HG03280 (cell line): ENCODE results near the gene HPCAL1.
A peak's percentile ranks its signal among the peaks of the same experiment; 100 is the strongest.

Experiments used
- ATAC-seq: cut with Tn5 transposase; IDR thresholded peaks from one replicate; pipeline ENCODE4 v1.9.1; 2021; ENCODE audit warnings: mild to moderate bottlenecking, moderate library complexity; ENCODE audit not compliant: unreplicated experiment

The HPCAL1 gene

GRCh38 chr2:10366601-10367270 lies 64.0 kb downstream of the HPCAL1 start:
- ATAC-seq = no peak

- ATAC-seq = no peak
These were observed 65.1 kb downstream of the HPCAL1 start for GRCh38 chr2:10367472-10368439.

DNA sequence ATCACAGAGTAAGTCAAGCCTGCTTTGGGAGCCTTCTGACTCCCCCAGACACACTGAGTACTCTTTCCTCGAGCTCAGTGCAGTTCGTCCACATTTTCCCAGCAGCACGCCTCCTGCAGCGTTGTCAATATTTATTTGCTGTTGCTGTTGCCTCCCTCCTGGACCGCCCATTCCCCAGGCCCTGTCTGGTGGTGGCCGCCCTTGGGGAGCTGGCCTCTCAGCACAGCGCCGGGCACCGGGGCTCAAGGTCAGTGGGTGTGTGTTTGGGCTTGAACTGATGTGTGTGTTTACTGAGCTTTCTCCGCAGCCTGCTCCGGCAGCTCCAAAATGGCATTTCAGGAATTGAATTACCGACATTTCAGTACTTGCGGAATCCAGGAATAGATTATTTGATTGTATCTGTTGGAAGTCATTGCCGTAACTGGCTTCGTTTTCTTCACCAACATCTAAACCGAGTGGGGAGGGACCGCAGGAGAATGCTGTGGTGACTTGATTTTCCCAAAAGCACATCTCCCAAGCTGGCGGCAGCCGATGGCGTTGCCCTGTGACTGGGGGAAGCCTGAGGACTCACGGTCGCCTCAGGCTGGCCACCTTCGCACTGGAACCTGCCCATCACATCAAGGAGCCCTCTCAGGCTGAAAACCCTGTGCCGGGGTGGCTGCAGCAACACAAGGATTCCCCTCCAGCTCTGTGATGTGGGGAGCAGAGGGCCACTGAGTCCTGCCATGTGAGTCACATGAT lies 66.0 kb downstream of the HPCAL1 start:
- ATAC-seq = no peak

DNA sequence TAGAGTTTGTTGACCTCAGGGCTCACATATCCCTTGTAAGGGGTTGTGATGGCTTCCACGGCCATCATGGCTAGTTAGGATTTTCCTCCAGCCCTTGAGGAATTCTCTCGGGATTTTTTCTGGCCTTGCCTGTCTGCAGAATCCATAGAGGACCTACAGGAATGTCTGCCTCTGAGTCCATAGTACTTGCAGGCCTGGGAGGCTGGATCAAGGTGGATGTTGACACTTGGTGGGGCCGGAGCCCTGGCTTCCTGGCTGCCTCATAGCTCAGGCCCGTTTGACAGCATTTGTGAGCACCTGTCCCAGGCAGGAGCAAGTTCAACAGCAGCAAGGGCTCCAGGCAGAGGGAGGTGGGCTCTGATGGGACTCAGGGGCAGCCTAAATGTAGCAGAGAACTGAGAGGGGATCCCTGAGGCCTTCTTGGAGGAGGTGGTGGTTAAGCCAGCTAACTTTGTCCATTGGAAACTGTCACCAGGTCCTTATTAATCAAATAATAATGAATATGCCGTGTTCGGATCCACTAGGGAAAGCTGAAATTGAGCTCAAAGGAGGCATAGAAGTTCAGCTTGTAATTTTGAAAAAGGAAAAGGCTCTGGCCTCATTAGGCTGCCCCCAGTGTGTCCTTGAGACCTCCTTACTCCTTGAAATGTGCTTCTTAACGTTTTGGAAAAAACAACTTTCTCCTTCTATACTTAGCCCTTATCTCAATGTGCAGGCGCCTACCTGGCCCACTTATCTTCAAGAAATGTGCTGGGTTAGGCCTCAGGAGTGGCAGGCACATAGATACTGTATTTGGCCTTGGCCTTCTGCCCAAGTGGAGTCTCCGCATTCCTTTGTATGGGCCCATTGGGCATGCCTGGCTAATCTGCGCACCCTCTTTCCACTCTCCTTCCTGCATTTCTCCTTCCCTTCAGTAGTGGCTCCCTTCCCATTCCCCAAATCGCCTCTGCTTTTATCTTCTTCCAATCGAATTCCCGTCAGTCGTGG lies 66.9 kb downstream of the HPCAL1 start:
- ATAC-seq = no peak

- ATAC-seq = no peak
These were observed 67.7 kb downstream of the HPCAL1 start for GRCh38 chr2:10370390-10370789.

- ATAC-seq = no peak
These were observed 68.2 kb downstream of the HPCAL1 start for GRCh38 chr2:10370895-10371294.

DNA sequence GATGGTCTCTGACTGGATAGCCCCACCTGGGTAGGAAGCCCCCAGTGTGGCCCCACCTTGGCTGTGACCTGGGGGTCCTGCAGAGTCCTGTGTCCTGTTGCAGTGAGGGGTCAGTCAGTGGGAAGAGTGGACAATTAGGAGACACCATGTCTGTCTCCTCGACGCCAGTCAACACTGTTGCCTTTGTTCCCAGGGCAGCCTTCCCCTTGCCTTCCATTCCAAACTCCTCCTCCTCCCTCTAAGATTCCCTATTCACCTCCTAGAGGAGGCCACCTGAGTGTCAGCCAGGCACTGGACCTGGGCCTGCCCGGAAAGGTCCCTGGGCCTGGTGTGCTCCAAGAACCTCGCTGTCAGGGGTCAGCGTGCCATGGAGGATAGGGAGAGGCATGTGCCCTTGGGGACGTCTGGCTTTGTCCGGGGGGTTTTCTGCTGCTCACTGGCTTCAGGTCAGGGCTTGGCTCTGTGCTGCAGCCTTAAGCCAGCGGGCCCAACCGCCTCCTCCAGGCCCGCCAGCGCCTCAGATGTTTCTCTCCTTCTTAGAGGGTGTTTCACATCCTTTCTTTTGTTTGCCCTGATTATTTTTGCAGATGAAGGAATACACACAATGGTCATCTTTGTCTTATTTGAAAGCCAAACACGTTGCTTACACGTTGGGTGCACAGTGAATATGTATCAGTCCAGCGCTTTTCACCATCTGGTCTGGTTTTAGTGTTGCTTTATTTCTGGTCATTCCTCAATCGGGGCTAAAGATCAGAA lies 68.9 kb downstream of the HPCAL1 start:
- no peak for ATAC-seq

DNA sequence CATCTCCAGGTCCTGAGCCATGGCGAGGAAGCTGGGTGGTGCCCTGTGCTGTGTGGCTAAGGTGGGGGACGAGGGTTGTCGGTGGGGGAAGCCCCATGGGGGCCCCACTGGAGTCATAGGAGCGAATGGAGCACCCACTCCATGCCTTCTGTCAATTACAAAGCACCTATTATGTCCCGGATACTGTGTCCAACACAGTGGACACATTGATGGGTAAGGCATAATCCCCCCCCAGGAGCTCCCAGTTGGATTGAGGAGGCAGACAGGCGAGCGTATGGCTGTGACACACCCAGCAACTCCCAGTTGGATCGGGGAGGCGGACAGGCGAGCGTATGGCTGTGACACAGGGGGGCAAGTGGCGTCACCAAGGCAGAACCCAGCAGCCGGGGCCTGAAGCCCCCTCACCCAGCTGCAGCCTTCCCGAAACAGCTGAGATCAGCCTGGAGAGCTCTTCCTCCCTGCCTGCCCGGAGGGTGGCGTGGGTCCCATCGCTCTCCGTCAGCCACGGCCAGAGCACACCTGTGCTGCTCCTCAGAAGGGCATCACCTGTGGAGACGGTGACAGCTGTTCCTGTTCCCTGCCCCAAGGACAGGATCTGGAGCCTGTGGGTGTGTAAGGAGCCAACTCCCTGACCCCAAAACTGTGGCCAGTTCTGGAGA lies 69.6 kb downstream of the HPCAL1 start:
- ATAC-seq = no peak

DNA sequence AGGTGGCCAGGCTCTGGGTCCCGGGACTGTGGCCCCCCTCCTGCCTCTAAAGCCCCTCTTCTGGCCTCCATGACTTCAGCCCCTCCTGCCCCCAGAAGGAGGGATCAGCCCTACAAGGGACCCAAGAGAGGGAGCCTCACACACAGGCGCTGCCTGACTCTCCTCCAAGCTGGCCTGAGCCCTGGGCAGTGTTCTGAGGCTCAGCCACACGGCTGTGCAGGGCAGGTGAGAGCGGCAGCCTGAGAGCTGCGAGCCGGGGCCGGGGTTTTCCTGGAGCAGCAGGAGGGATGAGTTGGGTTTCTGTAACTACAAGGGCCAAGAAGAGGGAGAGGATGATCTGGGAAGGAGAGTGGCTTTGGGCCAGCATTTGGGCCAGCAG lies 70.1 kb downstream of the HPCAL1 start:
- no peak for ATAC-seq

DNA sequence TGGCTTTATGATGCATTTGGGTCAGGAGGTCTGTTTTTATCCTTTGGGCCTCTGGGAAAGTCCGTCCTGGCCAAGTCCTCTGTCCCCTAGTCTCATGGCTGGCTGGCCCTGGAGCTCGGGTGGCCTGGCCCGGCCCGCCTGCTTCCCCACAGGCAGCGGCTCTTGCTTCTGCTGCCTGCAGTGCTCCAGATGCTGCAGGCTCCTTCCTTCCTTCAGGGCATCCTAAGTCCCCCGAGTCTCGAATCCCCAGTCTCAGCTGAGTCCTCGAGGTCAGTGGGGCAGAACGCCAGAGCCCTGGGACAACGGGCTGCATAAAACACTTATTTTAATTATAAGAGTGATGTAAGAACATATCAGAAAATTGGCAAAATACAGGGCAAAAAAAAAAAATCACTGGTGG lies 71.2 kb downstream of the HPCAL1 start:
- no peak for ATAC-seq

DNA sequence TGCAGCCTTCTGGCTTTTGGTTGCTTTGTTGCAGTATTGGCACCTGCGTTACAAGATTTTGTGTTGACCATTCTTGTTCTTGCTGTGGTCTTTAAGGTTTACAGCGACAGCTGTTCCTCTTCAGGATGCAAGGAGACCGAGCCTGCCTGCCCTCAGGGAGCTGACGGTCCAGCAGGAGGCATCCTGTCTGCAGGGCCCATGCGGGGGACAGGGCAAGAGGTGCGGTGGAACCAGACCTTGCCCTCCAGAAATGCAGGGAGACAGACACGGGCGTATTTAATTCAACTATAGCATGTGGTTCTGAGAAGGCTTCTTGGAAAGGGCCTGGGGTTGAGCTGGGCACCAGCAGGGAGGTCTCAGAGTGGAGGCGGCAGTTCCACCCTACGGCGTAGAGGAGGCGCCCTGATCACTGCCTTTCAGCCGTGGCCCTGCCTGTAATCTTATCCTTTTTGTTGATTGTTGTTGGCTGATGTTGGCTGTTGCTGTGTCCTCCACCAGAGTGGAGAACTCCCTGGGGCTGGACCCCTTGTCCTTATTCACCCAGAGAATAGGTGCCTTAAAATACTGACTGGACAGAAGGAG lies 71.7 kb downstream of the HPCAL1 start:
- ATAC-seq = no peak

- ATAC-seq = no peak
These were observed 73.0 kb downstream of the HPCAL1 start for GRCh38 chr2:10375570-10376281.

GRCh38 chr2:10377052-10377746 lies 74.5 kb downstream of the HPCAL1 start:
- ATAC-seq = no peak

- no peak for ATAC-seq
These were observed 75.0 kb downstream of the HPCAL1 start for GRCh38 chr2:10377747-10378085.

DNA sequence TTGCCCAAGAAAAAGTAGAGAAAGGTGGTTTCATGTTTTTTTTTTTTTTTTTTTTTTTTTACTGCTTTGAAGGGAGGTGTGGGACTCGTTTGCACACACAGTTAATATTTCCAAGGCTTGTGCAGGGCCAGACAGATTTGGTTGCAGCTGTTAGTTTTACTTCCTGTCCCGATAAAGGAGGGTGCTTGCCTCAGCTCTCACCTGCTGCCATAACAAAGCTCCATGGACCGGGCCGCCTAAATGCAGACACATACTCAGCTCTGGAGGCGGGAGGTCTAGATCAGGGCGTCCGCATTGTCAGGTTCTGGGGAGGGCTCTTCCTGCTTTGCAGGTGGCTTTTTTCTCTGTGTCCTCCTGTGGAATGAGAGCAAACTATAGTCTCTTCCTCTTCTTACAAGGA lies 75.5 kb downstream of the HPCAL1 start:
- peak; percentile 79 for ATAC-seq

DNA sequence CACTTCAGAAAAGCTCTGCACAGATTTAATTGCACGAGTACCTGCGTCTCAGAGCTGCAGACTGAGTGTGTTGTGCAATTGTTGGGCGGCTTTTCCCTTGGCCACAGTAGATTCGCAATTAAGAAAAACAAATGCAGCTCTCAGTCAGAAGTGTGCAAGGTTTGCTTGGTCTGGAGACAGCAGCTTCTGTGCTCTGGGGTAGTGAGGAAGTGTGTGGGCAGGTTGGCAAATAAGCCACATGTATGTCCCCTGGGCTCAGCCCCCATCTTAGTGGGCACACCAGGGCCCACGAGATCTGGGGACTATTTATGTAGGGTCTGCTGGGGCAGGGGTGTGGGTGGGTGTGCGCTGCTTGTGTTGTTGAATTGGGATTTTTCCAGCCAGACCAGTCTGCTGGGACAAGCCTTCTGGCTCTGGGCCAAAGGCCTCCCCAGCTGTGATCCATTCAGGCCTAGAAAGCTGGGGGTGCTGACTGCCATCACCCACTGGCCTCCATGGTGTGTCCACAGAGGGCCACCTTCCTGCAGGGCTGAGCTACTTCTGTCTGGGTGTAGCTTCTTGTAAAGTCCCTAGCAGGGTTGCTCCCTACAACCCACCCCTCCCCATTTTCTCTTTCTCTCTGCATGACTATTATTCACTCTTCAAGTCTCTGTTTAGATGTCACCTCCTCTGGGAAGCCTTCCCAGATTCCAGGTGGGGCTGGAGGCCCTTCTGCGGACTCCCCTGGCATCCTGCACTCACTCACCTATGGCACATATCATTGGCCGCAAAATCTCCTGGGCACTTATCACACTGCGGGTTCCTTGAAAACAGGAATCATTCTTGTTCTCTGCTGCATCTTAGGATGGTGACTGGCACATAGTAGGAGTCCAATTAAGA lies 77.6 kb downstream of the HPCAL1 start:
- no peak for ATAC-seq

DNA sequence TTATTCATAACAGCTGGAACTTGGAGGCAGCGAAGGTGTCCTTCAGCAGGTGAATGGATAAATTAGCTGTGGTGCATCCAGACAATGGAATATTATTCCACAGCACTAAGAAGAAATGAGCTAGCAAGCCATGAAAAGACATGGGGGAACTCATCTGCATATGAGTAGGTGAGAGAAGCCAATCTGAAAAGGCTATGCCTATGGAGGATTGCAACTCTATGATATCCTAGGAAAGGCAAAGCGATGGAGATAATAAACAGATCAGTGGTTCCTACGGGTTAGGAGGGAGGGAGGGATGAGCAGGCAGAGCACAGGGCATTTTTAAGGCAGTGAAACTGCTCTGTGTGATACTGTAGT lies 79.3 kb downstream of the HPCAL1 start:
- no peak for ATAC-seq
